Measurements from ENCODE around the gene DENND11. TPM values are rescaled to one million over a fixed set of nuclear protein-coding genes. Genes with fewer than 3 reads are reported as not detected.

DENND11 gene
- total and polyA plus RNA-seq, 10 of the 15 experiments (the other 5 are each of a cell fraction or from before 2014, with no cell fraction given): 2.7 to 47.0 (median 26.6) TPM

- TF ChIP-seq ZNF24 (IDR thresholded peaks at IDR 0.05) (no peak), ZZZ3 (IDR thresholded peaks at IDR 0.05; ENCODE audit: control insufficient read depth, insufficient read length, low read depth) (no peak)
- TF ChIP-seq, protein P1, sequence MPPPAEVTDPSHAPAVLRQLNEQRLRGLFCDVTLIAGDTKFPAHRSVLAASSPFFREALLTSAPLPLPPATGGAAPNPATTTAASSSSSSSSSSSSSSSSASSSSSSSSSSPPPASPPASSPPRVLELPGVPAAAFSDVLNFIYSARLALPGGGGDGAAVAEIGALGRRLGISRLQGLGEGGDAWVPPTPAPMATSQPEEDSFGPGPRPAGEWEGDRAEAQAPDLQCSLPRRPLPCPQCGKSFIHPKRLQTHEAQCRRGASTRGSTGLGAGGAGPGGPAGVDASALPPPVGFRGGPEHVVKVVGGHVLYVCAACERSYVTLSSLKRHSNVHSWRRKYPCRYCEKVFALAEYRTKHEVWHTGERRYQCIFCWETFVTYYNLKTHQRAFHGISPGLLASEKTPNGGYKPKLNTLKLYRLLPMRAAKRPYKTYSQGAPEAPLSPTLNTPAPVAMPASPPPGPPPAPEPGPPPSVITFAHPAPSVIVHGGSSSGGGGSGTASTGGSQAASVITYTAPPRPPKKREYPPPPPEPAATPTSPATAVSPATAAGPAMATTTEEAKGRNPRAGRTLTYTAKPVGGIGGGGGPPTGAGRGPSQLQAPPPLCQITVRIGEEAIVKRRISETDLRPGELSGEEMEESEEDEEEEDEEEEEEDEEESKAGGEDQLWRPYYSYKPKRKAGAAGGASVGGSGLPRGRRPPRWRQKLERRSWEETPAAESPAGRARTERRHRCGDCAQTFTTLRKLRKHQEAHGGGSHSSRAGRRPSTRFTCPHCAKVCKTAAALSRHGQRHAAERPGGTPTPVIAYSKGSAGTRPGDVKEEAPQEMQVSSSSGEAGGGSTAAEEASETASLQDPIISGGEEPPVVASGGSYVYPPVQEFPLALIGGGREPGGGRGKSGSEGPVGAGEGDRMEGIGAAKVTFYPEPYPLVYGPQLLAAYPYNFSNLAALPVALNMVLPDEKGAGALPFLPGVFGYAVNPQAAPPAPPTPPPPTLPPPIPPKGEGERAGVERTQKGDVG (CRISPR knock-in tag; IDR thresholded peaks at IDR 0.05): no peak
Observed at GRCh38 chr7:141686670-141687069, 15.3 kb downstream of the DENND11 start (continued).

GRCh38 chr7:141686074-141686473, 15.9 kb downstream of the DENND11 start:
- RAD21 ChIA-PET (ENCODE audit: unreplicated experiment): interaction anchor here (0.7 kb wide), 1 partner anchor 15 kb away, joined by 3 read pairs; the partner anchor contains the start of gene DENND11
- no peak overlapping the region for H2AFZ ChIP-seq (ENCODE audit: control insufficient read depth, low read depth, low read length)
- peak; percentile 23 for FAIRE-seq

More at GRCh38 chr7:141686074-141686473, 15.9 kb downstream of the DENND11 start:
- H3K9me3 ChIP-seq (replicated peaks; ENCODE audit: control insufficient read depth, insufficient read depth, low read length): no peaks in the 10 kb centered on the region
- ATAC-seq (no peak), DNase-seq (ENCODE audit: low read depth, low spot score) (no peak)
- POLR2A ChIA-PET: no interaction called here
- CTCF ChIA-PET: interaction anchor here (0.6 to 2.0 kb wide), 3 partner anchors 10 to 947 kb away, joined by 3 to 6 read pairs (median 5); no protein-coding TSS in a partner anchor
- H3K4me3 ChIP-seq: no peak overlapping the region
- H3K4me1 ChIP-seq (ENCODE audit: control insufficient read depth, insufficient read depth, low read length): no peaks in the 10 kb centered on the region
- no peak overlapping the region for H3K27ac ChIP-seq (ENCODE audit: control insufficient read depth, insufficient read depth)
- TF ChIP-seq NR2C1 (IDR thresholded peaks at IDR 0.05): no peak
- TF ChIP-seq, protein P2, sequence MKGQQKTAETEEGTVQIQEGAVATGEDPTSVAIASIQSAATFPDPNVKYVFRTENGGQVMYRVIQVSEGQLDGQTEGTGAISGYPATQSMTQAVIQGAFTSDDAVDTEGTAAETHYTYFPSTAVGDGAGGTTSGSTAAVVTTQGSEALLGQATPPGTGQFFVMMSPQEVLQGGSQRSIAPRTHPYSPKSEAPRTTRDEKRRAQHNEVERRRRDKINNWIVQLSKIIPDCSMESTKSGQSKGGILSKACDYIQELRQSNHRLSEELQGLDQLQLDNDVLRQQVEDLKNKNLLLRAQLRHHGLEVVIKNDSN (IDR thresholded peaks at IDR 0.05; ENCODE audit: borderline replicate concordance, extremely low read length, insufficient read depth, low read depth, low read length): no peak
- no peak for TF ChIP-seq CBX3 (IDR thresholded peaks at IDR 0.05; ENCODE audit: borderline replicate concordance, low read depth)
- no peak for TF ChIP-seq ZNF274 (IDR thresholded peaks at IDR 0.05; ENCODE audit: insufficient read depth, insufficient read length)
- no peak for TF ChIP-seq ZNF622 (IDR thresholded peaks at IDR 0.05)
- TF ChIP-seq MLLT1 (IDR thresholded peaks at IDR 0.05): no peak
- TF ChIP-seq RB1 (IDR thresholded peaks at IDR 0.05; ENCODE audit: borderline replicate concordance): no peak
- H3K36me3 ChIP-seq (ENCODE audit: control insufficient read depth in 2 of 2, insufficient read depth in 2 of 2, low read length in 1 of 2): peaks cover 8 to 13% of the 10 kb centered on the region in 2 experiments
- H4K20me1 ChIP-seq (ENCODE audit: control insufficient read depth, insufficient read depth): no peaks in the 10 kb centered on the region
- H3K79me2 ChIP-seq (ENCODE audit: control insufficient read depth, insufficient read depth, low read length): peaks cover 2% of the 10 kb centered on the region; the same call in 1 of the 2 replicates
- no TSS peak for BruUV-seq (replicated peaks)
- SMC1A ChIA-PET (ENCODE audit: uncharacterized antibody, unreplicated experiment): interaction anchor here (0.9 to 1.1 kb wide), 3 partner anchors 10 to 31 kb away, joined by 3 read pairs; no protein-coding TSS in a partner anchor
- in situ Hi-C loops (cut with MboI) (no loop called here), intact Hi-C loops (cut with micrococcal nuclease; ENCODE audit: unreplicated experiment) (no loop called here)
- 67% methylated on average over 3 of the region's 3 CpGs for WGBS (ENCODE audit: insufficient coverage, insufficient replicate concordance, low lambda C conversion rate, missing lambda C conversion rate)
- H3K9ac ChIP-seq (ENCODE audit: control insufficient read depth, insufficient read depth, low read length): no peak overlapping the region
- H3K4me2 ChIP-seq (ENCODE audit: control insufficient read depth, insufficient read depth): no peak overlapping the region
- H3K27me3 ChIP-seq (replicated peaks in 1 of 2; ENCODE audit: control insufficient read depth in 2 of 2, insufficient read depth in 2 of 2, low read length in 1 of 2): no peaks in the 10 kb centered on the region
